Neuronal stem cell (in vitro differentiated cells): Measurements from ENCODE around the gene PLXNB1.

Experiments used
- DNase-seq: peaks from one replicate; pipeline ENCODE4 v3.0.0-alpha.2; 2013; ENCODE audit warnings: low spot score
- H2AFZ ChIP-seq: one replicate; pipeline ENCODE4 v1.6.1; 2013; ENCODE audit warnings: mild to moderate bottlenecking, low read length, inconsistent platforms
- H2AK5ac ChIP-seq: 2 replicates; pipeline ENCODE4 v1.6.1; 2013; ENCODE audit warnings: low read depth, mild to moderate bottlenecking, inconsistent platforms, low read length, moderate library complexity, mixed read lengths
- H2BK120ac ChIP-seq: 2 replicates; pipeline ENCODE4 v1.6.1; 2013; ENCODE audit warnings: low read depth, mild to moderate bottlenecking, inconsistent platforms, low read length, moderate library complexity, mixed read lengths
- H2BK12ac ChIP-seq: one replicate; pipeline ENCODE4 v1.6.1; 2013; ENCODE audit warnings: low read length, inconsistent platforms
- H2BK15ac ChIP-seq: 2 replicates; pipeline ENCODE4 v1.6.1; 2013; ENCODE audit warnings: mild to moderate bottlenecking, low read length, inconsistent platforms, mixed read lengths
- H2BK5ac ChIP-seq: one replicate; pipeline ENCODE4 v1.6.1; 2013; ENCODE audit warnings: inconsistent platforms, mild to moderate bottlenecking, low read length, moderate library complexity
- H3K14ac ChIP-seq: one replicate; pipeline ENCODE4 v1.6.1; 2013; ENCODE audit warnings: low read length, inconsistent platforms
- H3K18ac ChIP-seq: 2 replicates; pipeline ENCODE4 v1.6.1; 2013; ENCODE audit warnings: low read length, inconsistent platforms
- H3K23ac ChIP-seq: 2 replicates; pipeline ENCODE4 v1.6.1; 2013; ENCODE audit warnings: low read depth, mild to moderate bottlenecking, mixed read lengths, low read length, inconsistent platforms; ENCODE audit not compliant: poor library complexity
- H3K27ac ChIP-seq: replicated peaks from 3 replicates; pipeline ENCODE4 v1.5.1; 2013; ENCODE audit warnings: low read length, inconsistent platforms
- H3K27me3 ChIP-seq, 3 experiments: 2 replicates each; pipeline ENCODE4 v1.6.1; 2013; ENCODE audit warnings: low read length in 3 of 3, mild to moderate bottlenecking in 2 of 3, inconsistent platforms in 1 of 3, low read depth in 1 of 3, mixed read lengths in 1 of 3, moderate library complexity in 1 of 3; ENCODE audit not compliant: control insufficient read depth in 3 of 3, insufficient read depth in 3 of 3
- H3K36me3 ChIP-seq, 2 donors: replicated peaks in 1 of 2; 2 replicates each; pipeline ENCODE4 v1.6.1; 2013; ENCODE audit warnings: low read length in 2 of 2; ENCODE audit not compliant: control insufficient read depth in 2 of 2, insufficient read depth in 2 of 2
- H3K4ac ChIP-seq: 2 replicates; pipeline ENCODE4 v1.6.1; 2013; ENCODE audit warnings: inconsistent platforms, mild to moderate bottlenecking, low read length, moderate library complexity
- H3K4me1 ChIP-seq, 2 donors: 1 replicate in 1 of 2; 2 replicates in 1 of 2; pipeline ENCODE4 v1.6.1; 2013; ENCODE audit warnings: low read length in 2 of 2, low read depth in 1 of 2; ENCODE audit not compliant: control insufficient read depth in 2 of 2, insufficient read depth in 1 of 2
- H3K4me2 ChIP-seq: one replicate; pipeline ENCODE4 v1.6.1; 2013; ENCODE audit warnings: mild to moderate bottlenecking, low read length, inconsistent platforms; ENCODE audit not compliant: insufficient read depth, poor library complexity, severe bottlenecking
- H3K4me3 ChIP-seq, 2 donors: 2 replicates each; pipeline ENCODE4 v1.5.1; 2013; ENCODE audit warnings: low read length in 2 of 2, mild to moderate bottlenecking in 2 of 2, inconsistent platforms in 1 of 2, moderate library complexity in 1 of 2
- H3K79me1 ChIP-seq: one replicate; pipeline ENCODE4 v1.6.1; 2013; ENCODE audit warnings: low read depth, mild to moderate bottlenecking, inconsistent platforms, low read length, moderate library complexity
- H3K9ac ChIP-seq: one replicate; pipeline ENCODE4 v1.6.1; 2013; ENCODE audit warnings: mild to moderate bottlenecking, low read depth, low read length, inconsistent platforms; ENCODE audit not compliant: poor library complexity
- H3K9me3 ChIP-seq, 2 donors: replicated peaks in 1 of 2; 2 replicates each; pipeline versions ENCODE3 to v1.6.1; 2013; ENCODE audit warnings: low read length in 2 of 2, mild to moderate bottlenecking in 2 of 2, inconsistent platforms in 1 of 2, low read depth in 1 of 2, mixed read lengths in 1 of 2, moderate library complexity in 1 of 2; ENCODE audit not compliant: control insufficient read depth in 2 of 2, insufficient read depth in 1 of 2
- H4K8ac ChIP-seq: one replicate; pipeline ENCODE4 v1.6.1; 2013; ENCODE audit warnings: low read depth, mild to moderate bottlenecking, inconsistent platforms, low read length, moderate library complexity
- H4K91ac ChIP-seq: one replicate; pipeline ENCODE4 v1.6.1; 2013; ENCODE audit warnings: low read length, low read depth, mild to moderate bottlenecking, inconsistent platforms; ENCODE audit not compliant: poor library complexity
- WGBS, 2 donors: extraction: QIAGEN DNeasy Blood & Tissue Kit; methylation state at CpG; one replicate each; pipeline ENCODE4 v1.1.7; 2013; ENCODE audit warnings: missing lambda C conversion rate in 2 of 2, mixed read lengths in 1 of 2; ENCODE audit not compliant: insufficient read length in 2 of 2, insufficient replicate concordance in 1 of 2; ENCODE audit errors: extremely low coverage in 2 of 2; 5-methylcytosine and 5-hydroxymethylcytosine counted together

PLXNB1 gene

GRCh38 chr3:48418140-48418539 lies 11.7 kb downstream of the PLXNB1 start:
- H2BK5ac ChIP-seq, result no peak overlapping the region
- no peak overlapping the region for H4K91ac ChIP-seq
- H3K23ac ChIP-seq, result no peak overlapping the region
- DNase-seq, result no peak
- no peak overlapping the region for H2BK15ac ChIP-seq
- H2BK12ac ChIP-seq, result no peak overlapping the region
- H3K79me1 ChIP-seq, result peaks cover 54% of the 10 kb centered on the region
- no peak overlapping the region for H4K8ac ChIP-seq
- peak overlapping the region; percentile 28 for H3K18ac ChIP-seq
- H3K4me2 ChIP-seq, result no peak overlapping the region
- H3K36me3 ChIP-seq, result peaks cover 92 to 99% of the 10 kb centered on the region in 2 donors
- no peaks in the 10 kb centered on the region for H3K27me3 ChIP-seq
- peak overlapping the region in 1 of 2 donors; percentile 11 for H3K4me3 ChIP-seq
- no peak overlapping the region for H3K4ac ChIP-seq
- H3K9me3 ChIP-seq, result no peaks in the 10 kb centered on the region
- no CpG with 5 or more reads among the region's 17 CpGs for WGBS, 2 donors
- no peak overlapping the region for H3K14ac ChIP-seq
- no peak overlapping the region for H2AK5ac ChIP-seq
- H3K9ac ChIP-seq, result no peak overlapping the region
- no peaks in the 10 kb centered on the region for H3K4me1 ChIP-seq
- no peak overlapping the region for H2AFZ ChIP-seq
- no peak overlapping the region for H3K27ac ChIP-seq
- H2BK120ac ChIP-seq, result no peak overlapping the region

- H3K36me3 ChIP-seq, result peaks cover 96 to 99% of the 10 kb centered on the region in 2 donors
- H2BK5ac ChIP-seq, result no peak overlapping the region
- no peak overlapping the region for H4K91ac ChIP-seq
- H3K27me3 ChIP-seq, result no peaks in the 10 kb centered on the region
- no peak overlapping the region for H4K8ac ChIP-seq
- no peak overlapping the region for H3K23ac ChIP-seq
- H3K4me1 ChIP-seq, result no peaks in the 10 kb centered on the region
- no peak overlapping the region for H3K4me2 ChIP-seq
- H2BK120ac ChIP-seq, result no peak overlapping the region
- no CpG with 5 or more reads among the region's 14 CpGs for WGBS, 2 donors
- no peak overlapping the region for H3K14ac ChIP-seq
- no peak overlapping the region for H3K4ac ChIP-seq
- no peak overlapping the region for H2AFZ ChIP-seq
- no peak overlapping the region for H3K4me3 ChIP-seq
- H3K18ac ChIP-seq, result no peak overlapping the region
- H3K27ac ChIP-seq, result no peak overlapping the region
- H3K9me3 ChIP-seq, result no peaks in the 10 kb centered on the region
- no peak for DNase-seq
- H2BK12ac ChIP-seq, result no peak overlapping the region
- H3K9ac ChIP-seq, result peak overlapping the region; percentile 44
- H3K79me1 ChIP-seq, result peaks cover 49% of the 10 kb centered on the region
- no peak overlapping the region for H2BK15ac ChIP-seq
- no peak overlapping the region for H2AK5ac ChIP-seq
Observed at GRCh38 chr3:48417529-48418108, 12.3 kb downstream of the PLXNB1 start.

GRCh38 chr3:48416546-48416945 lies 13.3 kb downstream of the PLXNB1 start:
- peaks cover 40% of the 10 kb centered on the region for H3K79me1 ChIP-seq
- H2BK120ac ChIP-seq, result no peak overlapping the region
- H3K9ac ChIP-seq, result no peak overlapping the region
- no peak for DNase-seq
- H2BK12ac ChIP-seq, result no peak overlapping the region
- no peak overlapping the region for H3K18ac ChIP-seq
- H3K4me2 ChIP-seq, result no peak overlapping the region
- H3K9me3 ChIP-seq, result no peaks in the 10 kb centered on the region
- H2BK15ac ChIP-seq, result no peak overlapping the region
- no peak overlapping the region for H3K23ac ChIP-seq
- H3K4me1 ChIP-seq, result no peaks in the 10 kb centered on the region
- H2BK5ac ChIP-seq, result no peak overlapping the region
- H3K4me3 ChIP-seq, result no peak overlapping the region
- no CpG with 5 or more reads among the region's 4 CpGs for WGBS, 2 donors
- no peak overlapping the region for H3K27ac ChIP-seq
- H2AK5ac ChIP-seq, result no peak overlapping the region
- H3K14ac ChIP-seq, result no peak overlapping the region
- no peak overlapping the region for H4K8ac ChIP-seq
- no peak overlapping the region for H2AFZ ChIP-seq
- H3K4ac ChIP-seq, result no peak overlapping the region
- no peaks in the 10 kb centered on the region for H3K27me3 ChIP-seq
- H4K91ac ChIP-seq, result no peak overlapping the region
- H3K36me3 ChIP-seq, result peaks cover 96 to 99% of the 10 kb centered on the region in 2 donors

GRCh38 chr3:48416091-48416505 lies 13.8 kb downstream of the PLXNB1 start:
- Histone ChIP-seq H3K9ac (no peak overlapping the region), H3K4ac (no peak overlapping the region), H3K23ac (no peak overlapping the region), H2BK15ac (no peak overlapping the region), H3K4me1 (no peaks in the 10 kb centered on the region), H4K91ac (no peak overlapping the region), H3K27me3 (no peaks in the 10 kb centered on the region), H3K4me2 (no peak overlapping the region), H3K4me3 (peak overlapping the region in 1 of 2 donors; percentile 50), H2BK12ac (no peak overlapping the region), H3K79me1 (peaks cover 36% of the 10 kb centered on the region), H3K27ac (no peak overlapping the region), H4K8ac (peak overlapping the region; percentile 17), H3K36me3 (peaks cover 96 to 99% of the 10 kb centered on the region in 2 donors), H2AFZ (no peak overlapping the region), H3K18ac (no peak overlapping the region), H2BK120ac (no peak overlapping the region), H2AK5ac (no peak overlapping the region), H3K9me3 (no peaks in the 10 kb centered on the region), H2BK5ac (no peak overlapping the region), H3K14ac (no peak overlapping the region)
- WGBS, 2 donors, result no CpG with 5 or more reads among the region's 14 CpGs
- DNase-seq, result no peak
